H9 (cell line): ENCODE data around the gene PLAA. TPM values are rescaled to one million over a fixed set of nuclear protein-coding genes. Genes with fewer than 3 reads are reported as not detected.

Experiments
- DNase-seq: peaks from one replicate; pipeline ENCODE4 v3.0.0-alpha.2; 2017
- H2AFZ ChIP-seq: one replicate; pipeline ENCODE4 v1.6.1; 2013; ENCODE audit warnings: mild to moderate bottlenecking, low read length, control low read depth, moderate library complexity
- H2AK5ac ChIP-seq: 2 replicates; pipeline ENCODE4 v1.6.1; 2013; ENCODE audit warnings: low read length, control low read depth, mixed read lengths; ENCODE audit not compliant: insufficient read length
- H2BK120ac ChIP-seq: one replicate; pipeline ENCODE4 v1.6.1; 2013; ENCODE audit warnings: low read depth, mild to moderate bottlenecking, low read length, control low read depth, inconsistent platforms; ENCODE audit not compliant: poor library complexity, severe bottlenecking
- H2BK12ac ChIP-seq: 2 replicates; pipeline ENCODE4 v1.6.1; 2013; ENCODE audit warnings: low read length, control low read depth, mixed read lengths, low read depth; ENCODE audit not compliant: insufficient read length
- H2BK15ac ChIP-seq: 2 replicates; pipeline ENCODE4 v1.6.1; 2013; ENCODE audit warnings: low read depth, low read length, control low read depth
- H2BK20ac ChIP-seq: one replicate; pipeline ENCODE4 v1.6.1; 2013; ENCODE audit warnings: low read depth, mild to moderate bottlenecking, low read length, control low read depth, inconsistent platforms; ENCODE audit not compliant: poor library complexity, severe bottlenecking
- H2BK5ac ChIP-seq: 2 replicates; pipeline ENCODE4 v1.6.1; 2013; ENCODE audit warnings: low read length, control low read depth, mixed read lengths; ENCODE audit not compliant: insufficient read length
- H3K14ac ChIP-seq: 2 replicates; pipeline ENCODE4 v1.6.1; 2013; ENCODE audit warnings: low read length, control low read depth; ENCODE audit not compliant: insufficient read depth
- H3K18ac ChIP-seq: 2 replicates; pipeline ENCODE4 v1.6.1; 2013; ENCODE audit warnings: low read depth, mild to moderate bottlenecking, mixed read lengths, low read length, control low read depth; ENCODE audit not compliant: insufficient read length
- H3K23ac ChIP-seq: 2 replicates; pipeline ENCODE4 v1.6.1; 2013; ENCODE audit warnings: low read length, control low read depth, mixed read lengths, low read depth; ENCODE audit not compliant: insufficient read length
- H3K23me2 ChIP-seq: 2 replicates; pipeline ENCODE4 v1.6.1; 2013; ENCODE audit warnings: low read depth, mild to moderate bottlenecking, mixed read lengths, low read length, control low read depth; ENCODE audit not compliant: insufficient read length, poor library complexity, severe bottlenecking
- H3K27ac ChIP-seq: 2 replicates; pipeline ENCODE4 v1.5.1; 2013; ENCODE audit warnings: low read length, control low read depth, mixed read lengths, low read depth; ENCODE audit not compliant: insufficient read length
- H3K27me3 ChIP-seq: 2 replicates; pipeline ENCODE4 v1.6.1; 2013; ENCODE audit warnings: low read length, control low read depth, inconsistent platforms; ENCODE audit not compliant: insufficient read depth
- H3K4ac ChIP-seq: 2 replicates; pipeline ENCODE4 v1.6.1; 2013; ENCODE audit warnings: low read depth, mild to moderate bottlenecking, control low read depth, inconsistent platforms, low read length, moderate library complexity
- H3K4me1 ChIP-seq: 2 replicates; pipeline ENCODE4 v1.6.1; 2013; ENCODE audit warnings: low read length, control low read depth, inconsistent platforms; ENCODE audit not compliant: insufficient read depth
- H3K4me2 ChIP-seq: 2 replicates; pipeline ENCODE4 v1.6.1; 2013; ENCODE audit warnings: low read length, control low read depth, mixed read lengths; ENCODE audit not compliant: insufficient read length, insufficient read depth
- H3K56ac ChIP-seq: 2 replicates; pipeline ENCODE4 v1.6.1; 2013; ENCODE audit warnings: low read depth, mild to moderate bottlenecking, mixed read lengths, low read length, control low read depth; ENCODE audit not compliant: insufficient read length
- H3K79me1 ChIP-seq: 2 replicates; pipeline ENCODE4 v1.6.1; 2013; ENCODE audit warnings: low read depth, mild to moderate bottlenecking, moderate library complexity, low read length, control low read depth, inconsistent platforms; ENCODE audit not compliant: insufficient read depth, poor library complexity, severe bottlenecking
- H3K79me2 ChIP-seq: 2 replicates; pipeline ENCODE4 v1.6.1; 2013; ENCODE audit warnings: low read length, control low read depth, inconsistent platforms; ENCODE audit not compliant: insufficient read depth
- H3K9ac ChIP-seq: 2 replicates; pipeline ENCODE4 v1.6.1; 2013; ENCODE audit warnings: low read length, control low read depth, mixed read lengths; ENCODE audit not compliant: insufficient read length; ENCODE audit errors: extremely low read depth
- H3K9me3 ChIP-seq: one replicate; pipeline ENCODE4 v1.6.1; 2013; ENCODE audit warnings: low read depth, low read length, inconsistent platforms; ENCODE audit not compliant: control insufficient read depth
- H3T11ph ChIP-seq: one replicate; pipeline ENCODE4 v1.6.1; 2013; ENCODE audit warnings: mild to moderate bottlenecking, low read length, control low read depth, inconsistent platforms
- H4K20me1 ChIP-seq: one replicate; pipeline ENCODE4 v1.6.1; 2013; ENCODE audit not compliant: control insufficient read depth, insufficient read length, insufficient read depth
- H4K5ac ChIP-seq: 2 replicates; pipeline ENCODE4 v1.6.1; 2013; ENCODE audit warnings: low read depth, mild to moderate bottlenecking, mixed read lengths, low read length, control low read depth; ENCODE audit not compliant: insufficient read length
- H4K8ac ChIP-seq: replicated peaks from 2 replicates; pipeline ENCODE4 v1.6.1; 2013; ENCODE audit warnings: low read length, control low read depth, mixed read lengths, low read depth; ENCODE audit not compliant: insufficient read length
- H4K91ac ChIP-seq: 2 replicates; pipeline ENCODE4 v1.6.1; 2013; ENCODE audit warnings: low read depth, mild to moderate bottlenecking, moderate library complexity, mixed read lengths, low read length, control low read depth; ENCODE audit not compliant: insufficient read length
- H3K27ac Mint-ChIP-seq, 3 experiments: 2 replicates in 2 of 3; 3 replicates in 1 of 3; pipeline ENCODE4 v1.8.0; 2020 to 2021; ENCODE audit warnings: mixed read lengths in 3 of 3, mild to moderate bottlenecking in 1 of 3, moderate library complexity in 1 of 3
- H3K27me3 Mint-ChIP-seq: 2 replicates; pipeline ENCODE4 v1.8.0; 2021; ENCODE audit warnings: low read depth, mild to moderate bottlenecking, moderate library complexity, mixed read lengths
- H3K36me3 Mint-ChIP-seq, 3 experiments: 2 replicates in 2 of 3; 3 replicates in 1 of 3; pipeline ENCODE4 v1.8.0; 2020 to 2021; ENCODE audit warnings: low read depth in 3 of 3, mixed read lengths in 3 of 3; ENCODE audit not compliant: insufficient read depth in 1 of 3
- H3K4me1 Mint-ChIP-seq, 2 experiments: 2 replicates each; pipeline ENCODE4 v1.8.0; 2020; ENCODE audit warnings: mixed read lengths in 2 of 2
- H3K4me3 Mint-ChIP-seq, 2 experiments: 2 replicates in 1 of 2; 3 replicates in 1 of 2; pipeline ENCODE4 v1.8.0; 2020 to 2021; ENCODE audit warnings: mild to moderate bottlenecking in 2 of 2, mixed read lengths in 2 of 2, moderate library complexity in 1 of 2
- H3K9me3 Mint-ChIP-seq, 2 experiments: 2 replicates in 1 of 2; 3 replicates in 1 of 2; pipeline ENCODE4 v1.8.0; 2020; ENCODE audit warnings: mild to moderate bottlenecking in 2 of 2, mixed read lengths in 2 of 2, moderate library complexity in 1 of 2
- CTCF ChIP-seq: fragments of 200-600 bp; sonication (generic); conservative IDR thresholded peaks from 3 replicates; pipeline ENCODE4 v1.8.0; 2021; ENCODE audit warnings: antibody characterized with exemption, mild to moderate bottlenecking
- WGBS: extraction: QIAGEN DNeasy Blood & Tissue Kit; methylation state at CpG from one replicate; pipeline ENCODE4 v1.1.7; 2013; ENCODE audit warnings: missing lambda C conversion rate, low lambda C conversion rate, mixed read lengths; ENCODE audit not compliant: insufficient read length; ENCODE audit errors: extremely low coverage; 5-methylcytosine and 5-hydroxymethylcytosine counted together
- total RNA-seq: library from RNA; stranded (reverse); gene quantifications from 2 replicates; pipeline ENCODE4 v1.2.1, GENCODE V29; 2021

Gene PLAA
- total RNA-seq, 1 experiment from 2014 or later, result 65.0 TPM

GRCh38 chr9:26893030-26893676 lies 53.9 kb downstream of the PLAA start:
- no peak overlapping the region for H3K14ac ChIP-seq
- H3K9ac ChIP-seq, result peak overlapping the region; percentile 46
- peaks cover 6 to 8% of the 10 kb centered on the region in 2 experiments for H3K9me3 Mint-ChIP-seq
- no peak overlapping the region for H4K8ac ChIP-seq
- no peak overlapping the region for H2AFZ ChIP-seq
- no peaks in the 10 kb centered on the region for H3K4me1 ChIP-seq
- peaks cover 16 to 17% of the 10 kb centered on the region in 2 experiments for H3K4me1 Mint-ChIP-seq
- WGBS, result no CpG with 5 or more reads among the region's 7 CpGs
- no peaks in the 10 kb centered on the region for H3K9me3 ChIP-seq
- no peak overlapping the region for H2BK120ac ChIP-seq
- H2BK5ac ChIP-seq, result no peak overlapping the region
- H3K4me3 Mint-ChIP-seq, result peak overlapping the region; percentile 93 to 100
- no peak overlapping the region for H3K27ac ChIP-seq
- no peaks in the 10 kb centered on the region for H3K27me3 Mint-ChIP-seq
- H3K27me3 ChIP-seq, result no peaks in the 10 kb centered on the region
- no peak overlapping the region for H4K5ac ChIP-seq
- H3K36me3 Mint-ChIP-seq, result peaks cover 5 to 7% (median 6%) of the 10 kb centered on the region in 3 experiments; a peak in 5 of 7 replicates
- H3K4ac ChIP-seq, result no peak overlapping the region
- H3K56ac ChIP-seq, result no peak overlapping the region
- no peak for TF ChIP-seq CTCF
- H2BK12ac ChIP-seq, result no peak overlapping the region
- no peaks in the 10 kb centered on the region for H3K23me2 ChIP-seq
- no peak overlapping the region for H2AK5ac ChIP-seq
- DNase-seq, result no peak
- H3K23ac ChIP-seq, result no peak overlapping the region
- H4K20me1 ChIP-seq, result no peaks in the 10 kb centered on the region
- H3T11ph ChIP-seq, result no peak overlapping the region
- peak overlapping the region; percentile 48 for H3K4me2 ChIP-seq
- peak overlapping the region; percentile 99 to 100 (median 100) for H3K27ac Mint-ChIP-seq
- no peak overlapping the region for H2BK20ac ChIP-seq
- H3K79me2 ChIP-seq, result peaks cover 19% of the 10 kb centered on the region; the same call in 1 of the 2 replicates
- H2BK15ac ChIP-seq, result no peak overlapping the region
- peak overlapping the region; percentile 15 for H3K18ac ChIP-seq
- no peak overlapping the region for H4K91ac ChIP-seq
- H3K79me1 ChIP-seq, result no peaks in the 10 kb centered on the region
